Neutrophil (primary cell): ENCODE results near the gene HORMAD2.

Source experiments
- H3K27ac ChIP-seq: fragments of 200-600 bp; sonication (generic); 2 replicates; pipeline ENCODE4 v1.5.1; 2016; ENCODE audit warnings: mild to moderate bottlenecking, moderate library complexity
- H3K27me3 ChIP-seq: fragments of 200-600 bp; sonication (generic); 2 replicates; pipeline ENCODE4 v1.6.0; 2016; ENCODE audit warnings: mild to moderate bottlenecking
- H3K36me3 ChIP-seq: fragments of 200-600 bp; sonication (generic); 2 replicates; pipeline ENCODE4 v1.5.1; 2017
- H3K4me1 ChIP-seq, 2 experiments: fragments of 200-600 bp in 1 of 2; sonication (generic) in 1 of 2; 1 replicate in 1 of 2; 2 replicates in 1 of 2; pipeline versions ENCODE4 v1.5.1 to v1.6.1; 2013 to 2016; ENCODE audit warnings: low read depth in 1 of 2, low read length in 1 of 2, mild to moderate bottlenecking in 1 of 2, moderate library complexity in 1 of 2; ENCODE audit not compliant: control insufficient read depth in 1 of 2, insufficient read depth in 1 of 2
- H3K4me3 ChIP-seq, 2 experiments: fragments of 200-600 bp in 1 of 2; sonication (generic) in 1 of 2; 1 replicate in 1 of 2; 2 replicates in 1 of 2; pipeline ENCODE4 v1.5.1; 2013 to 2016; ENCODE audit warnings: low read depth in 1 of 2, low read length in 1 of 2, mild to moderate bottlenecking in 1 of 2, moderate library complexity in 1 of 2
- H3K9me3 ChIP-seq: fragments of 200-600 bp; sonication (generic); 2 replicates; pipeline ENCODE4 v1.5.1; 2016
- TF ChIP-seq, protein P1 (sequence below): fragments of 200-600 bp; sonication (generic); IDR thresholded peaks from 2 replicates; pipeline ENCODE4 v1.5.1; 2016; ENCODE audit warnings: antibody characterized with exemption

Gene HORMAD2

DNA sequence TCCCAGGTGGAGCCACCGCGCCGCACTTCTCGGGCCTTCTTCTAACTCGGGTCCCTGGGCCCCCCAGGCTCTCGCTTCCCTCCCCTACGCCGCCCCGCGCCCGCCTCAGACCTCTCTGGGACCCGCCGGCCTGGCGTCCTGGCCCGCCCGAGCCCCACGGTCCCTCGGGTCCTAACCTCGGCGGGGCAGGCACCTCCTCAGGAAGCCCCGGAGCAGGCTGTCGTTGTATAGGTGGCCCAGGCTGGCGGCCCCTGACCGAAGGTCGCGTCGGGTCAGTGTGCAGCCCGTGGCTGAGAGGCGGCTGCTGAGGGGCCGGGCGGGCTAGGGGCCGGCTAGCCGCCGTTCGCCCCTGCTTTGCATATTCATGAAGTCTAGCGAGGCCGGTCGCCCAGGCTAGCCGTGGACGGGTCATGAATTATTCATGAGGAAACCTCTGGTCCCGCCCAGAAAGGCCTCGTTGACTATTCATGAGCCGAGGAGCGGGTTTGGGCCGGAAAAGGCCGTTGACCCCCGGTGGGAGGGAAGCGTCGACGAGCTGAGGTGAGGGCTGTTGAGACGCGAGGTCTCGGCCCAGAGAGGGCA is at the start of gene HORMAD2:
Gene HORMAD2, plus strand, starts transcription at position 513 of the 582 bp plus-strand sequence. CDS start 13,489 bp downstream, outside the sequence.
- Histone ChIP-seq H3K27ac (no peak within 1 kb of the TSS), H3K4me1 (peaks cover 0 to 8% of the 10 kb centered on the region in 2 experiments), H3K27me3 (peaks cover 51% of the 10 kb centered on the region), H3K9me3 (no peaks in the 10 kb centered on the region), H3K36me3 (no peaks in the 10 kb centered on the region), H3K4me3 (peak within 1 kb of the TSS in 1 of 2 experiments; percentile 16)
- TF ChIP-seq, protein P1, sequence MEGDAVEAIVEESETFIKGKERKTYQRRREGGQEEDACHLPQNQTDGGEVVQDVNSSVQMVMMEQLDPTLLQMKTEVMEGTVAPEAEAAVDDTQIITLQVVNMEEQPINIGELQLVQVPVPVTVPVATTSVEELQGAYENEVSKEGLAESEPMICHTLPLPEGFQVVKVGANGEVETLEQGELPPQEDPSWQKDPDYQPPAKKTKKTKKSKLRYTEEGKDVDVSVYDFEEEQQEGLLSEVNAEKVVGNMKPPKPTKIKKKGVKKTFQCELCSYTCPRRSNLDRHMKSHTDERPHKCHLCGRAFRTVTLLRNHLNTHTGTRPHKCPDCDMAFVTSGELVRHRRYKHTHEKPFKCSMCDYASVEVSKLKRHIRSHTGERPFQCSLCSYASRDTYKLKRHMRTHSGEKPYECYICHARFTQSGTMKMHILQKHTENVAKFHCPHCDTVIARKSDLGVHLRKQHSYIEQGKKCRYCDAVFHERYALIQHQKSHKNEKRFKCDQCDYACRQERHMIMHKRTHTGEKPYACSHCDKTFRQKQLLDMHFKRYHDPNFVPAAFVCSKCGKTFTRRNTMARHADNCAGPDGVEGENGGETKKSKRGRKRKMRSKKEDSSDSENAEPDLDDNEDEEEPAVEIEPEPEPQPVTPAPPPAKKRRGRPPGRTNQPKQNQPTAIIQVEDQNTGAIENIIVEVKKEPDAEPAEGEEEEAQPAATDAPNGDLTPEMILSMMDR, result no peak

DNA sequence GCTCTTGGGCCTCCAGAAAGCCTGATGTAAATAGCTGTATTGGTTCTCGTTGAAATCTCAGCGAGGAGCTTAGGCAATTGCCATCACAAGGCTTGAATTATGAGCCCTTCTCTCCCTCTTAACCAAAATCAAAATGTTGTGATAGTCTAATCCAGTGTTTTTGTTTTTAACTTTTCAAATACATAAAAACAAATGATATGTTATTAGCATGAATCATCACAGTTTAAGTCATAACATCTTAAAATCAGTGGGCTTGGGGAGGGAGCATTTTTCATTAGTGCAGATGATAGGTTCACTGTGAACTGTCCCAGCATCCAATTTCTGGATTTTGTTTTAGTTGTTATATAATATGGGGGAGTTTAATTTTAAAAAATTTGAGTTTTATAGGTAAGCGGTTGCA is 48.9 kb upstream of the HORMAD2 start:
- H3K36me3 ChIP-seq, result peaks cover 96% of the 10 kb centered on the region
- peak overlapping the region; percentile 2 for H3K27ac ChIP-seq
- TF ChIP-seq, protein P1, result no peak
- no peak overlapping the region for H3K4me3 ChIP-seq
- H3K4me1 ChIP-seq, result no peaks in the 10 kb centered on the region
- H3K9me3 ChIP-seq, result no peaks in the 10 kb centered on the region
- no peaks in the 10 kb centered on the region for H3K27me3 ChIP-seq

DNA sequence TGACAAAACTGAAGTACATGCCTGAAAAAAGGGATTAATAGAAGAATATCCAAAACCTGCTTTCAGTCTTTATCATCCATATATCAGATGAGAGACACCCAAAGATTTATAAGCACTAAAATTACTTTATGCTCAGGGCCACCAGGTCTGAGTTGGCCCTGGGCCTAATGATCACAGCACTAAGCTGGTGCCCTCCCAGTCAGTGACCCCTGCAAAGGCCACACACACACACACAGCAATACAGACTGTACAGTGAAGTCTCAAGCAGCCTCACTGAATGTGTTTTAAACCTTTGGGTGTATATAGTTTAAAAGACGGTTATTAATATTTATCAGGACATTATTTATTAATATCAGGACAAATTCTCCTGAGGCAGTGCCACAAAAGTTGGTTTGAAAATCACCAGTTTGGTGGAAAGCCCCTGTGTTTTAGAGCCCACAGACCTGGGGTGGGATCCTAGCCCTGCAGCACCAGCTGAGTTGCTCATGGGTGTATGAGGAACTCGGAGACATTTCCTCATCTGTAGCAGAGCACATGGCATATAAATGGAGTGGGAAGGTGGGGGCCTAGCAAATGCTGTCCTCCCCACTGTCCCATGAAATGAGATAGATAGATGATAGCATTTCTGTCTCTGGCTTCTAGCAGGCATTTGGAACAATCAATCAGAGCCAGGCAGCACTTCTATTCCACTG is 48.4 kb upstream of the HORMAD2 start:
- Histone ChIP-seq H3K4me3 (no peak overlapping the region), H3K27ac (peak overlapping the region; percentile 2), H3K36me3 (peaks cover 96% of the 10 kb centered on the region), H3K9me3 (no peaks in the 10 kb centered on the region), H3K4me1 (no peaks in the 10 kb centered on the region), H3K27me3 (no peaks in the 10 kb centered on the region)
- TF ChIP-seq, protein P1, result no peak

DNA sequence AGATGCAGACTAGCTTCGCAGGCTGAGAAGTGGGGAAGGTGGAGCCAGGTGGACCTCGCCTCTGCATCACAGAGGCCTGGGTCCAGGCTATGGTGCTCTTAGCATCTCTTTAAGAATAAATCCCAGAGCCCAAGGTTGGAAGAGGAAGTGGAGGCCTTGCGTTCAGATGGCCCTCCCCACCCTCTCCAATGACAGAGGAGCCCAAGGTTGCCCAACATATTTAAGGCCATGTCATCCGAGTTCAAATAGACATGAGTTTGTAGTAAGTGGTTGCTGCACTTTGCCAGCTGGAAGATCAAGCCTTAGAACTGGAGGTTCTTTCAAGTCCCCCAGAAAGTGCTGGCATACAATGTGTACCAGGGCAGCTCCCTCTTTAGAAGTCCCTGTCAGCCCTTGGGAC is 47.1 kb upstream of the HORMAD2 start:
- peak overlapping the region; percentile 47 for H3K27ac ChIP-seq
- TF ChIP-seq, protein P1, result no peak
- no peak overlapping the region for H3K4me3 ChIP-seq

GRCh38 chr22:30033901-30034300 is 46.4 kb upstream of the HORMAD2 start:
- TF ChIP-seq, protein P1, result no peak
- no peaks in the 10 kb centered on the region for H3K4me1 ChIP-seq
- H3K9me3 ChIP-seq, result no peaks in the 10 kb centered on the region
- H3K36me3 ChIP-seq, result peaks cover 82% of the 10 kb centered on the region
- H3K27me3 ChIP-seq, result no peaks in the 10 kb centered on the region
- peak overlapping the region; percentile 47 for H3K27ac ChIP-seq
- H3K4me3 ChIP-seq, result no peak overlapping the region

More for the DNA sequence above, 47.1 kb upstream of the HORMAD2 start:
- H3K4me1 ChIP-seq, result no peaks in the 10 kb centered on the region
- H3K27me3 ChIP-seq, result no peaks in the 10 kb centered on the region
- peaks cover 83% of the 10 kb centered on the region for H3K36me3 ChIP-seq
- no peaks in the 10 kb centered on the region for H3K9me3 ChIP-seq
